Measurements from ENCODE around the gene CISD1. TPM values are rescaled to one million over a fixed set of nuclear protein-coding genes. Genes with fewer than 3 reads are reported as not detected.

Gene CISD1
- total and polyA plus RNA-seq, 9 of the 15 experiments (the other 6 are each of a cell fraction or from before 2014, with no cell fraction given): 35.8 to 342 (median 118) TPM

DNA sequence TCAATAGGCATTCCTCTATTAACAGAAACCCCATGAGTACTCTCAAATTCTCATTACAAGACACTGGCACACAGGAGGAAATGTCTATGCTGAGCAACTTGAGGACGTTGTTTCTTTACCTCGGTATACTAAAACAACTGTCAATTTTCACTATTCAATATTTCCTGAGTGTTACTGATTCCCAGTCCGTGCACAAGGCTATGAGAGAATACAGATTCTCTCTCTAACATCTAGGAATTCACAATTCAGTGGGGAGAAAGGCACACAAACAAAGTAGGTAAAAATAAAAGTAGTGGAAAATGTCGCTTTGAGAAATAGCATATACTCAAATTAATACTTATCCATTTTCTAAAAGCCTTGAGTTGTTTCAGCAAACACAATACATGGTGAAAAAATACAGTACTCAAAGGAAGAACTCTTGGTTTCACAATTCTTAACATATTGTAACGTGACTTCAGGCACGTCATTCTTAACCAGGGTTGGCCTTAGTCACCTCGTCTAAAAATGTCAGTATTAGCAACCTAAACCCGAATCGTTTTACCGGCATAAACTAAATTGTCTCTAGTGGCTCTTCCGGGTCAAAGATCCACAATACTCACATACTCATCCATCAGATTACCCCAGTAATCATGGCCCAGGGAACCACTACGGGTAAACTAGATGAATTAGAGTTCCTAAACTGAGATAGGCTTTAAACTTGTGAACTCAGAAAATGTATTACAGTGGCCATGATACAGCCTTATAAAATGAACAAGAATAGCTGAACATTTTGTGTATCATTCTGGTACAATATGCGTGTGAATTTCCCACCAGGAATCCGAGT is 2.7 kb upstream of the CISD1 start (continued):
- TF ChIP-seq TARDBP (IDR thresholded peaks at IDR 0.05) (no peak), RAD51 (IDR thresholded peaks at IDR 0.05; ENCODE audit: borderline replicate concordance, low read depth) (peak; percentile 8; the same call in 1 of the 2 replicates), NR2C1 (IDR thresholded peaks at IDR 0.05) (peak; percentile 82), NR2C1 (tag; IDR thresholded peaks at IDR 0.05) (peak; percentile 86), DPF2 (IDR thresholded peaks at IDR 0.05) (peak; percentile 13; the same call in 1 of the 2 replicates), DEAF1 (CRISPR knock-in tag; IDR thresholded peaks at IDR 0.05) (peak; percentile 31; the same call in 1 of the 2 replicates), BHLHE40 (IDR thresholded peaks at IDR 0.05; ENCODE audit: low read length) (peak; percentile 58; the same call in 1 of the 2 replicates), SMARCB1 (IDR thresholded peaks at IDR 0.05; ENCODE audit: insufficient read length, low read depth) (peak; percentile 34), CEBPB (tag; IDR thresholded peaks at IDR 0.05) (peak; percentile 10; the same call in 1 of the 2 replicates), ATF7 (IDR thresholded peaks at IDR 0.05) (0 out of 2 replicates have a peak, but pooled peaks have one; percentile 16), CREM (IDR thresholded peaks at IDR 0.05; ENCODE audit: low read depth) (0 out of 2 replicates have a peak, but pooled peaks have one; percentile 10)
- TF ChIP-seq, protein P1, sequence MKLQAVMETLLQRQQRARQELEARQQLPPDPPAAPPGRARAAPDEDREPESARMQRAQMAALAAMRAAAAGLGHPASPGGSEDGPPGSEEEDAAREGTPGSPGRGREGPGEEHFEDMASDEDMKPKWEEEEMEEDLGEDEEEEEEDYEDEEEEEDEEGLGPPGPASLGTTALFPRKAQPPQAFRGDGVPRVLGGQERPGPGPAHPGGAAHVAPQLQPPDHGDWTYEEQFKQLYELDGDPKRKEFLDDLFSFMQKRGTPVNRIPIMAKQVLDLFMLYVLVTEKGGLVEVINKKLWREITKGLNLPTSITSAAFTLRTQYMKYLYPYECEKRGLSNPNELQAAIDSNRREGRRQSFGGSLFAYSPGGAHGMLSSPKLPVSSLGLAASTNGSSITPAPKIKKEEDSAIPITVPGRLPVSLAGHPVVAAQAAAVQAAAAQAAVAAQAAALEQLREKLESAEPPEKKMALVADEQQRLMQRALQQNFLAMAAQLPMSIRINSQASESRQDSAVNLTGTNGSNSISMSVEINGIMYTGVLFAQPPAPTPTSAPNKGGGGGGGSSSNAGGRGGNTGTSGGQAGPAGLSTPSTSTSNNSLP (IDR thresholded peaks at IDR 0.05; ENCODE audit: borderline replicate concordance, low read depth, low read length): 0 out of 2 replicates have a peak, but pooled peaks have one; percentile 20
- TF ChIP-seq, protein P2, sequence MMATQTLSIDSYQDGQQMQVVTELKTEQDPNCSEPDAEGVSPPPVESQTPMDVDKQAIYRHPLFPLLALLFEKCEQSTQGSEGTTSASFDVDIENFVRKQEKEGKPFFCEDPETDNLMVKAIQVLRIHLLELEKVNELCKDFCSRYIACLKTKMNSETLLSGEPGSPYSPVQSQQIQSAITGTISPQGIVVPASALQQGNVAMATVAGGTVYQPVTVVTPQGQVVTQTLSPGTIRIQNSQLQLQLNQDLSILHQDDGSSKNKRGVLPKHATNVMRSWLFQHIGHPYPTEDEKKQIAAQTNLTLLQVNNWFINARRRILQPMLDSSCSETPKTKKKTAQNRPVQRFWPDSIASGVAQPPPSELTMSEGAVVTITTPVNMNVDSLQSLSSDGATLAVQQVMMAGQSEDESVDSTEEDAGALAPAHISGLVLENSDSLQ (IDR thresholded peaks at IDR 0.05): peak; percentile 41
- TF ChIP-seq, protein P3, sequence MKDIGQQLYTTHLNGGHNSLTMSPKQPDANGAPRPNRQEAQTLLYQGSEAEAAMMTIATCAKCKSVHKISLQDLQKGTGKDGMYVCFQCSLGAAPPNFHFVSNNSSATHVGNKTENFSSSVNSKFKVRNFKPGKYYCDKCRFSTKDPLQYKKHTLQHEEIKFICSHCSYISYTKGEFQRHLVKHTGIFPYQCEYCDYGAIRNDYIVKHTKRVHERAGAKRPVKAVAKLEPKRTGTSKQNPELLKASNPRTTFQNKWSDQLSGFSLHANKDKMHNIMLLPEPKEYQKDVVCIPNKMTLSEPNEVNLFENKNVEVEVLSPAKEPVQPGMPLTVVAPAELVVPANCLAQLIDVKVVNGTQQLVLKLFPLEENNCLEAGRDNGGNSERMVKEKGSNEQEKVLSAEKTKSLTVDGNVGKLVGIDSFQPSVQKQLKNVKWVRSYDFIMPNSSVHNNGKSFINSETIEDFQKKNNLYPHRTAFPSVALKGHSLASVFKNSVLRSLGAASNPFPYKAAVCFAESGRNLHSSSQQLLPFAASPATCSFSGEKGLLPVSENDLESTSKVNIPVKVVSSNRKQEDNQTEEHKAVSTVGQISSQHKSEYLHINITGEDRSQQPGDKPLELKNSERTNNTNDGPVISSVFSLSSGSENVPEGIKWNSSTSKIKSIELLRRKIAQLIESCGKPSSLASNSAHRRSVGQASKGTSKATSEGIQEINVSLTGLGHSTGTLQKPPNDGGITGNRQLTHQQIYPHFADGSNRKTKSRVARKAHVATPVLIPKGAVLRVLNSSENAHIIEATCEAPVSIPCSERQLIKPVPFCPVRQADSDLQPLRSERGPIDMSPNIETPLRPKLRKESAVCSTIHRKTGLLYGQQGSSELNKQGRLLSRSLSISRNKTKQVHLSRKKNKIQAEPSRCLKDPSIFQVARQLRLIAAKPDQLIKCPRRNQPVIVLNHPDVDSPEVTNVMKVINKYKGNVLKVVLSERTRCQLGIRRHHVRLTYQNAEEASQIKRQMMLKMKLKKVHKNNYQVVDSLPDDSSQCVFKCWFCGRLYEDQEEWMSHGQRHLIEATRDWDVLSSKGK (CRISPR knock-in tag; IDR thresholded peaks at IDR 0.05): no peak
